SK-N-SH (cell line): ENCODE results near the gene CCDC15. TPM values are rescaled to one million over a fixed set of nuclear protein-coding genes. Genes with fewer than 3 reads are reported as not detected.
"Not testable (repeated sequence)": the region's sequence is repeated elsewhere in the genome, so short reads cannot be mapped to it uniquely, and the experiment has no call there.

ENCODE experiments used
- CTCF ChIA-PET: fragments of 300-600, 350-600 bp; formaldehyde crosslinking; extraction: SDS; loops from one replicate; lab custom pipeline; 2021; lab: Yijun Ruan, JAX
- POLR2A ChIA-PET: fragments of 350-600 bp; sonication (Branson Sonifier 250); formaldehyde crosslinking; extraction: SDS; loops from one replicate; lab custom pipeline; 2020; ENCODE audit warnings: antibody characterized with exemption, inconsistent platforms; lab: Yijun Ruan, JAX
- DNase-seq: peaks from one replicate; pipeline ENCODE4 v3.0.0; 2012
- H2AFZ ChIP-seq: fragments of 200-600 bp; sonication (generic); 2 replicates; pipeline ENCODE4 v1.8.1; 2016; ENCODE audit warnings: antibody characterized with exemption, mild to moderate bottlenecking, low read depth
- H3F3A ChIP-seq: fragments of 200-600 bp; sonication (generic); replicated peaks from 2 replicates; pipeline ENCODE3; 2016; ENCODE audit warnings: antibody characterized with exemption, mild to moderate bottlenecking; ENCODE audit not compliant: insufficient read depth
- H3K27ac ChIP-seq, 2 experiments: fragments of 200-500 bp in 1 of 2; fragments of 200-600 bp in 1 of 2; sonication (Bioruptor generic) in 1 of 2; sonication (generic), shearing (Covaris generic) in 1 of 2; 2 replicates each; pipeline versions ENCODE4 v1.5.1 to v1.6.1; 2014 to 2016; ENCODE audit warnings: low read depth in 2 of 2, inconsistent platforms in 1 of 2, low read length in 1 of 2, mild to moderate bottlenecking in 1 of 2, mixed read lengths in 1 of 2
- H3K27me3 ChIP-seq: fragments of 200-600 bp; sonication (generic), shearing (Covaris generic); 2 replicates; pipeline ENCODE4 v1.6.1; 2016; ENCODE audit warnings: mixed run types; ENCODE audit not compliant: insufficient read depth
- H3K36me3 ChIP-seq, 2 experiments: fragments of 200-500 bp in 1 of 2; fragments of 200-600 bp in 1 of 2; sonication (Bioruptor generic) in 1 of 2; sonication (generic) in 1 of 2; replicated peaks in 1 of 2; 2 replicates each; pipeline versions ENCODE3 to v1.5.1; 2014 to 2016; ENCODE audit warnings: low read length in 1 of 2, mild to moderate bottlenecking in 1 of 2; ENCODE audit not compliant: insufficient read depth in 2 of 2, control insufficient read depth in 1 of 2
- H3K4me1 ChIP-seq, 2 experiments: fragments of 200-500 bp in 1 of 2; fragments of 200-600 bp in 1 of 2; sonication (Bioruptor generic) in 1 of 2; sonication (generic), shearing (Covaris generic) in 1 of 2; 2 replicates each; pipeline versions ENCODE4 v1.5.1 to v1.6.1; 2014 to 2016; ENCODE audit warnings: low read depth in 1 of 2, low read length in 1 of 2, mixed run types in 1 of 2; ENCODE audit not compliant: insufficient read depth in 2 of 2, control insufficient read depth in 1 of 2
- H3K4me2 ChIP-seq: fragments of 200-600 bp; sonication (generic), shearing (Covaris generic); 2 replicates; pipeline ENCODE4 v1.6.1; 2017; ENCODE audit warnings: mixed run types
- H3K4me3 ChIP-seq, 2 experiments: fragments of 200-500 bp in 1 of 2; fragments of 200-600 bp in 1 of 2; sonication (Bioruptor generic) in 1 of 2; sonication (generic), shearing (Covaris generic) in 1 of 2; 2 replicates each; pipeline versions ENCODE4 v1.5.1 to v1.8.1; 2014 to 2016; ENCODE audit warnings: low read depth in 2 of 2, inconsistent platforms in 1 of 2, low read length in 1 of 2, mild to moderate bottlenecking in 1 of 2, mixed read lengths in 1 of 2, moderate library complexity in 1 of 2
- H3K79me2 ChIP-seq: fragments of 200-600 bp; sonication (generic); 2 replicates; pipeline ENCODE4 v1.8.1; 2017; ENCODE audit warnings: mild to moderate bottlenecking; ENCODE audit not compliant: insufficient read depth
- H3K9ac ChIP-seq: fragments of 200-600 bp; sonication (generic); 2 replicates; pipeline ENCODE4 v1.6.1; 2017; ENCODE audit warnings: mixed run types
- H3K9me2 ChIP-seq: fragments of 200-600 bp; sonication (generic); 2 replicates; pipeline ENCODE4 v1.6.1; 2017; ENCODE audit warnings: mixed run types
- H3K9me3 ChIP-seq: fragments of 200-600 bp; sonication (generic); 2 replicates; pipeline ENCODE4 v1.6.1; 2017; ENCODE audit warnings: mixed run types, mild to moderate bottlenecking, moderate library complexity
- H4K20me1 ChIP-seq: fragments of 200-600 bp; sonication (generic); 2 replicates; pipeline ENCODE4 v1.6.1; 2017; ENCODE audit warnings: mild to moderate bottlenecking, mixed run types; ENCODE audit not compliant: insufficient read depth
- CHD2 ChIP-seq: fragments of 150-350 bp; IDR thresholded peaks from 2 replicates; pipeline ENCODE4 v1.6.1; 2018; ENCODE audit warnings: low read length; ENCODE audit not compliant: partially characterized antibody
- FOSL2 ChIP-seq: IDR thresholded peaks from 2 replicates; pipeline ENCODE4 v1.4.0; 2012; ENCODE audit warnings: low read depth, mild to moderate bottlenecking, moderate library complexity, borderline replicate concordance
- GABPA ChIP-seq: IDR thresholded peaks from 2 replicates; pipeline ENCODE4 v1.4.0; 2012; ENCODE audit warnings: low read depth, mild to moderate bottlenecking
- JUND ChIP-seq: IDR thresholded peaks from 2 replicates; pipeline ENCODE4 v1.4.0; 2012
- MAX ChIP-seq: IDR thresholded peaks from 2 replicates; pipeline ENCODE4 v1.4.0; 2012; ENCODE audit warnings: low read depth
- MXI1 ChIP-seq: IDR thresholded peaks from 2 replicates; pipeline ENCODE4 v1.6.1; 2012; ENCODE audit warnings: mild to moderate bottlenecking, low read depth, low read length, improper control_type of control experiment
- NFIC ChIP-seq: IDR thresholded peaks from 2 replicates; pipeline ENCODE4 v1.4.0; 2012; ENCODE audit warnings: borderline replicate concordance
- NRF1 ChIP-seq: IDR thresholded peaks from 2 replicates; pipeline ENCODE4 v1.6.1; 2012; ENCODE audit warnings: low read depth, mild to moderate bottlenecking, low read length
- RAD21 ChIP-seq: IDR thresholded peaks from 2 replicates; pipeline ENCODE4 v1.6.1; 2012; ENCODE audit warnings: mild to moderate bottlenecking, low read length
- RCOR1 ChIP-seq: fragments of 150-350 bp; IDR thresholded peaks from 2 replicates; pipeline ENCODE4 v1.6.1; 2017; ENCODE audit warnings: antibody characterized with exemption, low read length
- REST ChIP-seq: IDR thresholded peaks from 2 replicates; pipeline ENCODE4 v1.6.1; 2012; ENCODE audit warnings: mild to moderate bottlenecking, low read depth, low read length, moderate library complexity
- TAF1 ChIP-seq: IDR thresholded peaks from 2 replicates; pipeline ENCODE4 v1.6.1; 2012; ENCODE audit warnings: low read depth, mild to moderate bottlenecking, low read length, moderate library complexity, borderline replicate concordance
- TEAD4 ChIP-seq: IDR thresholded peaks from 2 replicates; pipeline ENCODE4 v1.4.0; 2012; ENCODE audit warnings: mild to moderate bottlenecking, borderline replicate concordance; ENCODE audit not compliant: insufficient read depth
- YY1 ChIP-seq: IDR thresholded peaks from 2 replicates; pipeline ENCODE4 v1.4.0; 2012; ENCODE audit warnings: low read depth, mild to moderate bottlenecking
- WGBS: methylation state at CpG from one replicate; pipeline ENCODE4 v1.1.6; 2017; ENCODE audit warnings: low lambda C conversion rate; 5-methylcytosine and 5-hydroxymethylcytosine counted together
- polyA plus RNA-seq, 3 experiments: library from polyadenylated mRNA; depleted of rRNA; stranded (reverse); fragments of >200 nt; gene quantifications; 2 replicates each; pipeline ENCODE4 v1.2.3, GENCODE V29; 2012

Gene CCDC15
- polyA plus RNA-seq, 1 of the 3 experiments (the other 2 are of a cell fraction) = 0.69 TPM

- Histone ChIP-seq H3K9ac (no peak overlapping the region), H4K20me1 (no peaks in the 10 kb centered on the region), H2AFZ (no peak overlapping the region), H3K4me3 (no peak overlapping the region), H3K9me3 (no peaks in the 10 kb centered on the region), H3K4me2 (no peak overlapping the region), H3K9me2 (no peaks in the 10 kb centered on the region), H3K79me2 (no peaks in the 10 kb centered on the region), H3K4me1 (peaks cover 4% of the 10 kb centered on the region in 2 experiments; a peak in 2 of 4 replicates), H3K27me3 (no peaks in the 10 kb centered on the region), H3K36me3 (no peaks in the 10 kb centered on the region), H3K27ac (no peak overlapping the region), H3F3A (peaks cover 2% of the 10 kb centered on the region)
- CTCF ChIA-PET = interaction anchor here (1.2 to 13.2 kb wide), 5 partner anchors 52 to 364 kb away, joined by 3 to 147 read pairs (median 7); partner anchors contain the start of gene PKNOX2
- DNase-seq = no peak
- POLR2A ChIA-PET = no interaction called here
- 89% methylated on average over 15 of the region's 20 CpGs for WGBS
- TF ChIP-seq RCOR1 (no peak), GABPA (no peak), CHD2 (no peak), JUND (no peak), NRF1 (no peak), FOSL2 (no peak), RAD21 (no peak), YY1 (no peak), REST (no peak), MXI1 (no peak), NFIC (no peak), TAF1 (no peak), MAX (no peak), TEAD4 (no peak)
These were observed 134.8 kb downstream of the CCDC15 start for GRCh38 chr11:125088576-125089455.

- H3K27me3 ChIP-seq, H3F3A ChIP-seq, H2AFZ ChIP-seq, H4K20me1 ChIP-seq, H3K79me2 ChIP-seq, H3K9ac ChIP-seq, H3K36me3 ChIP-seq, H3K4me2 ChIP-seq, H3K9me2 ChIP-seq, H3K4me3 ChIP-seq, DNase-seq, H3K4me1 ChIP-seq, H3K27ac ChIP-seq, H3K9me3 ChIP-seq: not testable (repeated sequence)
- WGBS = 100% methylated on average over 10 of the region's 31 CpGs
- ChIA-PET POLR2A (interaction anchor here (2.4 kb wide), 1 partner anchor 53 kb away, joined by 6 read pairs; no protein-coding TSS in a partner anchor), CTCF (interaction anchor here (1.2 to 13.2 kb wide), 8 partner anchors 16 to 363 kb away, joined by 3 to 147 read pairs (median 34); partner anchors contain the start of gene PKNOX2)
These were observed 135.5 kb downstream of the CCDC15 start for GRCh38 chr11:125089481-125089880.

- H3K27ac ChIP-seq, DNase-seq, H3K4me1 ChIP-seq, H3F3A ChIP-seq, H3K27me3 ChIP-seq, H2AFZ ChIP-seq, H4K20me1 ChIP-seq, H3K9me2 ChIP-seq, H3K79me2 ChIP-seq, H3K9ac ChIP-seq, H3K4me2 ChIP-seq, H3K4me3 ChIP-seq, H3K9me3 ChIP-seq: not testable (repeated sequence)
- POLR2A ChIA-PET = interaction anchor here (2.4 kb wide), 1 partner anchor 52 kb away, joined by 6 read pairs; no protein-coding TSS in a partner anchor
- peaks cover 0 to 11% of the 10 kb centered on the region in 2 experiments for H3K36me3 ChIP-seq
- CTCF ChIA-PET = interaction anchor here (0.6 to 13.2 kb wide), 28 partner anchors 9 to 784 kb away, joined by 3 to 147 read pairs (median 7); partner anchors contain the start of gene TMEM218
- WGBS = 89% methylated on average over 10 of the region's 10 CpGs
These were observed 136.1 kb downstream of the CCDC15 start for GRCh38 chr11:125090151-125090550.
